ENCODE results near the gene RBM11.

GRCh38 chr21:14275702-14276205 is 59.8 kb downstream of the RBM11 start:
- TF ChIP-seq NFE2 (IDR thresholded peaks at IDR 0.05; ENCODE audit: low read depth) (no peak), ARHGAP35 (IDR thresholded peaks at IDR 0.05; ENCODE audit: partially characterized antibody) (no peak), NCOA1 (IDR thresholded peaks at IDR 0.05; ENCODE audit: low read depth) (no peak), CTCF (IDR thresholded peaks at IDR 0.05 in 2 of 3, conservative IDR thresholded peaks at IDR 0.05 in 1 of 3; ENCODE audit: insufficient read depth in 2 of 3, low read depth in 1 of 3, low read length in 3 of 3) (no peak), EGR1 (conservative IDR thresholded peaks at IDR 0.05) (no peak), ETS1 (conservative IDR thresholded peaks at IDR 0.05; ENCODE audit: control insufficient read depth, low read depth, low read length) (no peak), GTF2F1 (IDR thresholded peaks at IDR 0.05; ENCODE audit: low read depth, low read length) (no peak), FOSL1 (tag; conservative IDR thresholded peaks at IDR 0.05) (no peak), HMG20B (CRISPR knock-in tag; IDR thresholded peaks at IDR 0.05) (no peak), ZZZ3 (IDR thresholded peaks at IDR 0.05) (no peak)

Data from K562 (cell line).